ENCODE measurements around the gene EPB41L1.

GRCh38 chr20:36158160-36158741, 3.7 kb downstream of the EPB41L1 start:
- no peak for TF ChIP-seq CTCF (conservative IDR thresholded peaks at IDR 0.05)
- TF ChIP-seq EZH2 (IDR thresholded peaks at IDR 0.05; ENCODE audit: low read depth) = no peak
